ENCODE data around the gene TIGAR.

Gene TIGAR

DNA sequence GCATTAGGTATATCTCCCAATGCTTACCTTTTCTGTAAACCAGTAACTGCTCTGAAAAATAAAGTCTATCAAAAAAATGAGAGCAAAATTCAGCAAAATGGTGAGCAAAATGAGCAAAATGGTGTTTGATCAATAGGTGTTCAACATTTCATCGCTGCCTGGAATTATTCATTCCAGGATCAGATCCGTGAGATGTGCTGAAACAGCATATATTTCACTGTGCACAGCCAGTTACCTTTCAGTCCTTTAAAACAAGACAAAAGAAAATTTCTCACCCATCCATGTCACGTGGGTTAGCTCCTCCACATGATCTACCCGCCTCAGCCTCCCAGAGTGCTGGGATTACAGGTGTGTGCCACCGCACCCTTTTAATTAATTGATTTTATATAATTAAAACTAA lies 66.6 kb downstream of the TIGAR start:
- Histone ChIP-seq H3K27me3 (ENCODE audit: low read depth, low read length) (peaks cover 10% of the 10 kb centered on the region), H3K27ac (ENCODE audit: low read length) (no peak overlapping the region), H3K4me3 (ENCODE audit: low read length) (no peak overlapping the region), H3K9ac (ENCODE audit: low read length) (no peak overlapping the region), H3K79me2 (ENCODE audit: low read length) (no peaks in the 10 kb centered on the region), H3K9me3 (ENCODE audit: insufficient read depth, low read length) (no peaks in the 10 kb centered on the region), H3K4me2 (ENCODE audit: low read length) (no peak overlapping the region), H3K4me1 (ENCODE audit: low read length) (no peaks in the 10 kb centered on the region), H2AFZ (ENCODE audit: low read depth, low read length) (no peak overlapping the region), H3K36me3 (replicated peaks; ENCODE audit: low read depth, low read length) (no peaks in the 10 kb centered on the region), H4K20me1 (ENCODE audit: insufficient read depth, low read length) (no peaks in the 10 kb centered on the region)
- no peak for TF ChIP-seq EZH2phosphoT487 (IDR thresholded peaks at IDR 0.05; ENCODE audit: low read depth)
- TF ChIP-seq, protein P1, sequence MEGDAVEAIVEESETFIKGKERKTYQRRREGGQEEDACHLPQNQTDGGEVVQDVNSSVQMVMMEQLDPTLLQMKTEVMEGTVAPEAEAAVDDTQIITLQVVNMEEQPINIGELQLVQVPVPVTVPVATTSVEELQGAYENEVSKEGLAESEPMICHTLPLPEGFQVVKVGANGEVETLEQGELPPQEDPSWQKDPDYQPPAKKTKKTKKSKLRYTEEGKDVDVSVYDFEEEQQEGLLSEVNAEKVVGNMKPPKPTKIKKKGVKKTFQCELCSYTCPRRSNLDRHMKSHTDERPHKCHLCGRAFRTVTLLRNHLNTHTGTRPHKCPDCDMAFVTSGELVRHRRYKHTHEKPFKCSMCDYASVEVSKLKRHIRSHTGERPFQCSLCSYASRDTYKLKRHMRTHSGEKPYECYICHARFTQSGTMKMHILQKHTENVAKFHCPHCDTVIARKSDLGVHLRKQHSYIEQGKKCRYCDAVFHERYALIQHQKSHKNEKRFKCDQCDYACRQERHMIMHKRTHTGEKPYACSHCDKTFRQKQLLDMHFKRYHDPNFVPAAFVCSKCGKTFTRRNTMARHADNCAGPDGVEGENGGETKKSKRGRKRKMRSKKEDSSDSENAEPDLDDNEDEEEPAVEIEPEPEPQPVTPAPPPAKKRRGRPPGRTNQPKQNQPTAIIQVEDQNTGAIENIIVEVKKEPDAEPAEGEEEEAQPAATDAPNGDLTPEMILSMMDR (IDR thresholded peaks at IDR 0.05; ENCODE audit: low read depth, low read length), result no peak

DNA sequence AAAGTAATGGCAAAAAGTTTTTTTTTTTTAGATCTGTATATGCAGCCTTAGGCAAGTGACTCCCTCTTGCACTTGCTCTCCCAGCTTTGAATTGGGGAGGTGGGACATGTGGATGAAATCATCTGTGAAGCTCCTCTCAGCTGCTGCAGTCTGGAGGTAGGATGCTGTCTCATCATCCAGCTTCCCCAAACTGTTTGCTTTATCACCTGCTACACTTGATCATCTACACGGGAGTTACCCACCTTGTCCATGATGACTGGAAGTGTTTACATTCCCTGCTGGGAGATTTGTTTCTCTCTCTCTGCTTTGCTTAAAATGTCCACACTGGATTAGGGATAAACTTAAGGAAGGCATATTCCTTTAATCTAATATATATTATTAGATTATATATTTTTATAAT lies 67.0 kb downstream of the TIGAR start:
- Histone ChIP-seq H3K36me3 (replicated peaks; ENCODE audit: low read depth, low read length) (no peaks in the 10 kb centered on the region), H3K79me2 (ENCODE audit: low read length) (no peaks in the 10 kb centered on the region), H3K4me1 (ENCODE audit: low read length) (no peaks in the 10 kb centered on the region), H3K9ac (ENCODE audit: low read length) (no peak overlapping the region), H3K27me3 (ENCODE audit: low read depth, low read length) (peaks cover 11% of the 10 kb centered on the region), H3K4me2 (ENCODE audit: low read length) (no peak overlapping the region), H3K9me3 (ENCODE audit: insufficient read depth, low read length) (no peaks in the 10 kb centered on the region), H3K27ac (ENCODE audit: low read length) (no peak overlapping the region), H3K4me3 (ENCODE audit: low read length) (no peak overlapping the region), H4K20me1 (ENCODE audit: insufficient read depth, low read length) (no peaks in the 10 kb centered on the region), H2AFZ (ENCODE audit: low read depth, low read length) (no peak overlapping the region)
- TF ChIP-seq EZH2phosphoT487 (IDR thresholded peaks at IDR 0.05; ENCODE audit: low read depth), result no peak
- TF ChIP-seq, protein P1 (IDR thresholded peaks at IDR 0.05; ENCODE audit: low read depth, low read length), result no peak

DNA sequence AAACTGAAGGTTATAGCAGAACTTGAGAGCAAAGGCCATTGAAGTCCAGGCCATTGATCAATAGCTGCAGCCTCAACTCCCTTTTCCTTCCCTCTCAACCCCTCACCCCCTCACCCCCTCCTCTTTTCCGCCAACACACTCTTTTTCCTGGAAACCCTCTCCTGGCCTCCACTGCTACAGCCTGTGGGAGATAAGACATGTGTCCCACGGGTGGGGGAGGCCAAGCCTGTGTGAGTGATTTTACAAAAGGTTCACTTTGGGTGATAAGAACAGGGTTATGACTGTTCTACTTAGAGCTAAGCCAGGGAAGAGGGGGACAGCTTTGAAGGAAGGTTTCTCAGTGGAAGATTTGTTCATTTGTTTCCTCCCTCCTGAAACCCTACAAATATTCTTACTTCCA lies 67.6 kb downstream of the TIGAR start:
- H3K79me2 ChIP-seq (ENCODE audit: low read length), result no peaks in the 10 kb centered on the region
- TF ChIP-seq EZH2phosphoT487 (IDR thresholded peaks at IDR 0.05; ENCODE audit: low read depth), result no peak
- TF ChIP-seq, protein P1 (IDR thresholded peaks at IDR 0.05; ENCODE audit: low read depth, low read length), result no peak
- no peaks in the 10 kb centered on the region for H3K4me1 ChIP-seq (ENCODE audit: low read length)
- H3K27me3 ChIP-seq (ENCODE audit: low read depth, low read length), result peaks cover 11% of the 10 kb centered on the region
- H3K27ac ChIP-seq (ENCODE audit: low read length), result no peak overlapping the region
- H3K36me3 ChIP-seq (replicated peaks; ENCODE audit: low read depth, low read length), result no peaks in the 10 kb centered on the region
- H3K4me3 ChIP-seq (ENCODE audit: low read length), result no peak overlapping the region
- H3K4me2 ChIP-seq (ENCODE audit: low read length), result no peak overlapping the region
- no peaks in the 10 kb centered on the region for H3K9me3 ChIP-seq (ENCODE audit: insufficient read depth, low read length)
- H2AFZ ChIP-seq (ENCODE audit: low read depth, low read length), result no peak overlapping the region
- no peaks in the 10 kb centered on the region for H4K20me1 ChIP-seq (ENCODE audit: insufficient read depth, low read length)
- H3K9ac ChIP-seq (ENCODE audit: low read length), result no peak overlapping the region

DNA sequence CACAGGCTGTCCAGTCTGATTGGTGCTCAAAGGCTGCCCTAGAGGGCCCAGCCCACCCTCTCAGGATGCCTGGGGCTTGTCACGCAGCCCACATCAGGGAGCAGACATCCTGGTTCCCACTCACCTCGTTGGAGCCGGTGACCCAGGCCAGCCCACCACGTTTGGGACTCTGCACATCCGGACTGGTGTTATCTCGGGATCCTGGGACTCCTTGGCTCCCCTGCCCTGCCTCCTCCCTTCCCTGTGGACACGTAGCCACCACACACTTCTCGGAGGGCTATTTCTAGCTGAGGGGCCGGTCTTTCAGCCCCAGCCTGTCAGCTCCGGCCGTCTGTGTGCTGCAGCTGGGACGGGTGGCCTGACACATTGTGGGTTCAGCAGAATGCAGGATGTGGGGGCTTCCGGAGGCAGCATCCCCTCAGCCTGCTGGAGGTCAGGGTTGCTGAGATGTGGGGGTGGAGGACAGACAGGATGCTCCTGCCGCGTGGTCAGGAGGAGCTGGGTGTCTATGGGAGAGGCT lies 71.3 kb downstream of the TIGAR start:
- no peaks in the 10 kb centered on the region for H3K79me2 ChIP-seq (ENCODE audit: low read length)
- no peak overlapping the region for H3K4me3 ChIP-seq (ENCODE audit: low read length)

More for the DNA sequence above, 71.3 kb downstream of the TIGAR start:
- H3K27ac ChIP-seq (ENCODE audit: low read length), result no peak overlapping the region
- H3K9ac ChIP-seq (ENCODE audit: low read length), result no peak overlapping the region
- no peak for TF ChIP-seq EZH2phosphoT487 (IDR thresholded peaks at IDR 0.05; ENCODE audit: low read depth)
- TF ChIP-seq, protein P1 (IDR thresholded peaks at IDR 0.05; ENCODE audit: low read depth, low read length), result no peak
- H3K9me3 ChIP-seq (ENCODE audit: insufficient read depth, low read length), result no peaks in the 10 kb centered on the region
- no peaks in the 10 kb centered on the region for H3K4me1 ChIP-seq (ENCODE audit: low read length)
- no peak overlapping the region for H3K4me2 ChIP-seq (ENCODE audit: low read length)
- no peak overlapping the region for H2AFZ ChIP-seq (ENCODE audit: low read depth, low read length)
- no peaks in the 10 kb centered on the region for H4K20me1 ChIP-seq (ENCODE audit: insufficient read depth, low read length)
- H3K27me3 ChIP-seq (ENCODE audit: low read depth, low read length), result peaks cover 34% of the 10 kb centered on the region
- no peaks in the 10 kb centered on the region for H3K36me3 ChIP-seq (replicated peaks; ENCODE audit: low read depth, low read length)

All from OCI-LY3 (cell line).